Stimulated activated CD4-positive, alpha-beta T cell treated with anti-CD3 and anti-CD28 coated beads, Interleukin-1b, Interleukin-23, amount 100 ng/mL, for 48 hours (primary cell): ENCODE data around the gene GP2.

Experiments used
- DNase-seq: peaks from one replicate; pipeline ENCODE4 v3.0.0-alpha.2; 2020

The GP2 gene

GRCh38 chr16:20302389-20302788 lies 24.9 kb downstream of the GP2 start:
- no peak for DNase-seq

- no peak for DNase-seq
These were observed 25.5 kb downstream of the GP2 start for GRCh38 chr16:20301840-20302239.

- peak; percentile 35 for DNase-seq
These were observed 26.8 kb downstream of the GP2 start for GRCh38 chr16:20300312-20301097.

GRCh38 chr16:20298452-20298851 lies 28.9 kb downstream of the GP2 start:
- no peak for DNase-seq

GRCh38 chr16:20291208-20292206 lies 35.8 kb downstream of the GP2 start:
- no peak for DNase-seq

- no peak for DNase-seq
These were observed 37.7 kb downstream of the GP2 start for GRCh38 chr16:20289571-20289970.

GRCh38 chr16:20285993-20286499 lies 41.3 kb downstream of the GP2 start:
- no peak for DNase-seq

- no peak for DNase-seq
These were observed 47.1 kb downstream of the GP2 start for GRCh38 chr16:20280259-20280658.

- no peak for DNase-seq
These were observed 55.4 kb downstream of the GP2 start for GRCh38 chr16:20271893-20272292.

- no peak for DNase-seq
These were observed 58.9 kb downstream of the GP2 start for GRCh38 chr16:20268409-20268808.

- no peak for DNase-seq
These were observed 62.3 kb downstream of the GP2 start for GRCh38 chr16:20265019-20265418.

GRCh38 chr16:20263138-20263855 lies 64.0 kb downstream of the GP2 start:
- no peak for DNase-seq

GRCh38 chr16:20262248-20262647 lies 65.1 kb downstream of the GP2 start:
- DNase-seq = no peak

- no peak for DNase-seq
These were observed 66.9 kb downstream of the GP2 start for GRCh38 chr16:20260215-20261009.
